ENCODE results near the gene GBP7. TPM values are rescaled to one million over a fixed set of nuclear protein-coding genes. Genes with fewer than 3 reads are reported as not detected.

Gene GBP7
- total and polyA plus RNA-seq, 10 of the 15 experiments (the other 5 are each of a cell fraction or from before 2014, with no cell fraction given): not detected

- TF ChIP-seq EGR1 (IDR thresholded peaks at IDR 0.05; ENCODE audit: borderline replicate concordance in 1 of 2, low read depth in 2 of 2, low read length in 2 of 2) (no peak), NFYA (IDR thresholded peaks at IDR 0.05; ENCODE audit: borderline replicate concordance, low read depth, low read length) (no peak), CBX5 (IDR thresholded peaks at IDR 0.05; ENCODE audit: low read depth) (no peak), HCFC1 (IDR thresholded peaks at IDR 0.05; ENCODE audit: low read length) (no peak), EP300 (IDR thresholded peaks at IDR 0.05; ENCODE audit: borderline replicate concordance in 1 of 2, control insufficient read depth in 1 of 2, low read depth in 2 of 2, low read length in 2 of 2) (no peak), PKNOX1 (IDR thresholded peaks at IDR 0.05) (no peak), SRF (IDR thresholded peaks at IDR 0.05; ENCODE audit: low read depth in 2 of 2, low read length in 2 of 2) (no peak), ZSCAN29 (IDR thresholded peaks at IDR 0.05) (no peak), NR2C2 (IDR thresholded peaks at IDR 0.05; ENCODE audit: borderline replicate concordance, control insufficient read depth, insufficient read length, low read depth) (no peak), CREM (IDR thresholded peaks at IDR 0.05; ENCODE audit: low read depth) (no peak)
Observed at GRCh38 chr1:89095737-89096136, 80.1 kb downstream of the GBP7 start (continued).

GRCh38 chr1:89089962-89090361 lies 85.8 kb downstream of the GBP7 start:
- BruUV-seq (replicated peaks): no TSS peak
- Histone ChIP-seq H3K4me1 (ENCODE audit: control insufficient read depth, insufficient read depth, low read length) (no peaks in the 10 kb centered on the region), H3K36me3 (ENCODE audit: control insufficient read depth in 2 of 2, insufficient read depth in 2 of 2, low read length in 1 of 2) (no peaks in the 10 kb centered on the region), H3K4me2 (ENCODE audit: control insufficient read depth, insufficient read depth) (no peak overlapping the region), H4K20me1 (ENCODE audit: control insufficient read depth, insufficient read depth) (no peaks in the 10 kb centered on the region), H2AFZ (ENCODE audit: control insufficient read depth, low read depth, low read length) (no peak overlapping the region), H3K27ac (ENCODE audit: control insufficient read depth, insufficient read depth) (no peak overlapping the region), H3K27me3 (replicated peaks in 1 of 2; ENCODE audit: control insufficient read depth in 2 of 2, insufficient read depth in 2 of 2, low read length in 1 of 2) (no peaks in the 10 kb centered on the region; a peak in 1 of 4 replicates), H3K9ac (ENCODE audit: control insufficient read depth, insufficient read depth, low read length) (no peak overlapping the region), H3K79me2 (ENCODE audit: control insufficient read depth, insufficient read depth, low read length) (no peaks in the 10 kb centered on the region), H3K4me3 (no peak overlapping the region), H3K9me3 (replicated peaks; ENCODE audit: control insufficient read depth, insufficient read depth, low read length) (no peaks in the 10 kb centered on the region)
- 86% methylated on average over 1 of the region's 1 CpG for WGBS (ENCODE audit: insufficient coverage, insufficient replicate concordance, low lambda C conversion rate, missing lambda C conversion rate)
- ChIA-PET CTCF (interaction anchor here (0.7 kb wide), 1 partner anchor 17 kb away, joined by 3 read pairs; no protein-coding TSS in a partner anchor), RAD21 (ENCODE audit: unreplicated experiment) (interaction anchor here (0.5 kb wide), 1 partner anchor 430 kb away, joined by 3 read pairs; no protein-coding TSS in a partner anchor), SMC1A (ENCODE audit: uncharacterized antibody, unreplicated experiment) (interaction anchor here (0.6 to 1.3 kb wide), 3 partner anchors 9 to 235 kb away, joined by 3 read pairs; no protein-coding TSS in a partner anchor), POLR2A (no interaction called here)
- in situ Hi-C loops (cut with MboI): no loop called here
- intact Hi-C loops (cut with micrococcal nuclease; ENCODE audit: unreplicated experiment): no loop called here
- ATAC-seq: no peak
- no peak for DNase-seq (ENCODE audit: low read depth, low spot score)
- FAIRE-seq: no peak
- TF ChIP-seq MYB (IDR thresholded peaks at IDR 0.05; ENCODE audit: borderline replicate concordance, low read depth, low read length) (no peak), ZNF24 (IDR thresholded peaks at IDR 0.05) (no peak), PBX3 (IDR thresholded peaks at IDR 0.05; ENCODE audit: insufficient replicate concordance, low read depth, low read length) (no peak), SREBF2 (IDR thresholded peaks at IDR 0.05; ENCODE audit: low read length) (no peak), NR2C1 (IDR thresholded peaks at IDR 0.05) (no peak), NFXL1 (IDR thresholded peaks at IDR 0.05; ENCODE audit: borderline replicate concordance) (no peak), SMAD1 (IDR thresholded peaks at IDR 0.05; ENCODE audit: low read depth, partially characterized antibody) (no peak), SMC3 (IDR thresholded peaks at IDR 0.05; ENCODE audit: borderline replicate concordance, low read length) (no peak), PRDM15 (CRISPR knock-in tag; IDR thresholded peaks at IDR 0.05) (no peak)

Data from GM12878 (cell line).